Loucy (cell line): Measurements from ENCODE around the gene CFAP126.
A peak's percentile ranks its signal among the peaks of the same experiment; 100 is the strongest.

Source experiments
- CTCF ChIP-seq: fragments of 200-600 bp; sonication (generic); conservative IDR thresholded peaks from 2 replicates; pipeline ENCODE4 v1.5.1; 2014; ENCODE audit warnings: mild to moderate bottlenecking, antibody characterized with exemption, low read length
- EZH2phosphoT487 ChIP-seq: fragments of 200-600 bp; IDR thresholded peaks from 2 replicates; pipeline ENCODE4 v1.6.1; 2018; ENCODE audit warnings: antibody characterized with exemption, mild to moderate bottlenecking, moderate library complexity, borderline replicate concordance

DNA sequence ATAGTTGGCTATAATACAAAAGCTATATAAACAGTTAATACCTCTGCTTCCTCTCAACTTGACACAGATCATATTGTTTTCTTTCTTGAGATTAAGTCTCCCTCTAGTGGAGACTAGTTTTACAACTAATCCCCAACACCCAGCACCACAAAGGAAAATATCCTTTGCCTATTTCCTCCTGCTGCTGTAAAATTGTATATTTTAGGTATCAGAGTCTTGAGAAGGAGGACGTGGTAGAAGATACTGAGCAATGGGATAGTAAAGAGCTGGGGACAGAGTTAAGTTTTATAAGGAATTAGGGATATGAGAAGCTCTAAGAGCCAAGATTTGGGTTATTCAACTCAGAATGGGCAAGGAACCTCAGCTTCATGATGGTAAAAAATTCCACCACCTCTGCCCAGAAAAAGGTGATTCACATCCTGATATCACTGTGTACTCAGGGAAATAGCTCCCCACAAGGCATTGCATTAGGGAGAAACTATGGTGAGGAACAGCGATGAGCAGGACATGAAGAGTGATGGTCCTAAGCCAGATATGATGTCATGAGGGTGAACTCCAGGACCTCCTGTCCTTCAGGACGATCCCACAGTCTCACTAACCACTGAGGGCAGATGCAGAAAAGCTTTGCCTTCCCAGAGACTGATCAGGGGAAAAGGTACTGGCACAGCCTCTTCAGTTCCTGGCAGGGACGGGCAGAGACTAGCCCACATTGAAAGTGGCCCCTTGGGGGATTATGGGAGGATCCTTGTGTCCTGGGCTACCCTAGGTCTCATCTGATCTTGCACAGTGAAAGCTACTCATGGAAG lies 14.7 kb upstream of the CFAP126 start:
- peak; percentile 70 for TF ChIP-seq CTCF
- TF ChIP-seq EZH2phosphoT487: no peak
